OCI-LY7 (cell line): ENCODE data around the gene GMPR2. TPM values are rescaled to one million over a fixed set of nuclear protein-coding genes. Genes with fewer than 3 reads are reported as not detected.
A peak's percentile ranks its signal among the peaks of the same experiment; 100 is the strongest.
"Not testable (repeated sequence)": the region's sequence is repeated elsewhere in the genome, so short reads cannot be mapped to it uniquely, and the experiment has no call there.

Experiments used
- BruUV-seq: library from RNA; stranded (reverse); fragments of 400-500 nt; replicated peaks from 2 replicates; lab custom pipeline; 2021; lab: Mats Ljungman, UMichigan
- CTCF ChIA-PET: fragments of 300-600 bp; sonication (Branson Sonifier 250); formaldehyde crosslinking; loops from one replicate; lab custom pipeline; 2022; ENCODE audit warnings: antibody characterized with exemption; ENCODE audit not compliant: unreplicated experiment; lab: Charles Lee
- POLR2A ChIA-PET: fragments of 300-600 bp; sonication (Branson Sonifier 250); formaldehyde crosslinking; loops from one replicate; lab custom pipeline; 2022; ENCODE audit warnings: antibody characterized with exemption; lab: Charles Lee
- DNase-seq: peaks from one replicate; pipeline ENCODE4 v3.0.0-alpha.2; 2015; ENCODE audit warnings: low spot score
- H2AFZ ChIP-seq: fragments of 200-600 bp; sonication (generic), shearing (Covaris generic); 2 replicates; pipeline ENCODE4 v1.6.1; 2014; ENCODE audit warnings: mild to moderate bottlenecking, antibody characterized with exemption, low read length, moderate library complexity
- H3K27ac ChIP-seq: fragments of 200-600 bp; sonication (generic); 2 replicates; pipeline ENCODE4 v1.5.1; 2014; ENCODE audit warnings: mixed run types, low read depth, mild to moderate bottlenecking, moderate library complexity, low read length, inconsistent platforms; ENCODE audit not compliant: poor library complexity, severe bottlenecking
- H3K36me3 ChIP-seq: fragments of 200-600 bp; sonication (generic); 2 replicates; pipeline ENCODE4 v1.6.1; 2014; ENCODE audit warnings: mild to moderate bottlenecking, antibody characterized with exemption, low read length, moderate library complexity, mixed read lengths; ENCODE audit not compliant: insufficient read depth
- H3K4me1 ChIP-seq: fragments of 200-600 bp; sonication (generic); 2 replicates; pipeline ENCODE4 v1.5.1; 2014; ENCODE audit warnings: mild to moderate bottlenecking, low read length; ENCODE audit not compliant: insufficient read depth, poor library complexity, severe bottlenecking
- H3K4me2 ChIP-seq: fragments of 200-600 bp; sonication (generic); 2 replicates; pipeline ENCODE4 v1.6.1; 2014; ENCODE audit warnings: mild to moderate bottlenecking, low read length
- H3K4me3 ChIP-seq: fragments of 200-600 bp; sonication (generic); 2 replicates; pipeline ENCODE4 v1.5.1; 2014; ENCODE audit warnings: mild to moderate bottlenecking, low read depth, low read length; ENCODE audit not compliant: poor library complexity, severe bottlenecking
- H3K79me2 ChIP-seq: fragments of 200-600 bp; sonication (generic); 2 replicates; pipeline ENCODE4 v1.6.1; 2016; ENCODE audit warnings: low read depth, mild to moderate bottlenecking, low read length, moderate library complexity, mixed read lengths; ENCODE audit not compliant: insufficient read depth
- H3K9me2 ChIP-seq: fragments of 200-600 bp; sonication (generic); 2 replicates; pipeline ENCODE4 v1.6.1; 2016; ENCODE audit warnings: mild to moderate bottlenecking, low read length, mixed read lengths; ENCODE audit not compliant: insufficient read depth
- H3K9me3 ChIP-seq: fragments of 200-600 bp; sonication (generic); 2 replicates; pipeline ENCODE4 v1.6.1; 2014; ENCODE audit warnings: mild to moderate bottlenecking, mixed run types, low read length, mixed read lengths
- H4K20me1 ChIP-seq: fragments of 200-600 bp; sonication (generic); 2 replicates; pipeline ENCODE4 v1.6.1; 2014; ENCODE audit warnings: mild to moderate bottlenecking, antibody characterized with exemption, low read length, moderate library complexity, mixed read lengths; ENCODE audit not compliant: insufficient read depth
- CTCF ChIP-seq: fragments of 200-600 bp; sonication (generic); conservative IDR thresholded peaks from 2 replicates; pipeline ENCODE4 v1.5.1; 2014; ENCODE audit warnings: mild to moderate bottlenecking, antibody characterized with exemption, low read length, moderate library complexity, mixed read lengths
- EZH2phosphoT487 ChIP-seq: fragments of 200-600 bp; sonication (generic); IDR thresholded peaks from 2 replicates; pipeline ENCODE4 v1.6.1; 2018; ENCODE audit warnings: low read depth, borderline replicate concordance, mild to moderate bottlenecking, mixed run types, antibody characterized with exemption, low read length, moderate library complexity, mixed read lengths
- intact Hi-C: fragments of 100-400 bp; cut with micrococcal nuclease; formaldehyde crosslinking; loops from one replicate; pipeline ENCODE4 v1.10.0; 2022; ENCODE audit not compliant: unreplicated experiment
- total RNA-seq, 2 experiments: library from RNA; depleted of rRNA in 1 of 2; stranded (reverse); fragments of >200 nt in 1 of 2; shearing (Covaris generic) in 1 of 2; gene quantifications; 2 replicates each; pipeline ENCODE4 v1.2.3, GENCODE V29; 2014 to 2022

Gene GMPR2
- total RNA-seq, 2 experiments from 2014 or later = 51.4 to 62.3 TPM

DNA sequence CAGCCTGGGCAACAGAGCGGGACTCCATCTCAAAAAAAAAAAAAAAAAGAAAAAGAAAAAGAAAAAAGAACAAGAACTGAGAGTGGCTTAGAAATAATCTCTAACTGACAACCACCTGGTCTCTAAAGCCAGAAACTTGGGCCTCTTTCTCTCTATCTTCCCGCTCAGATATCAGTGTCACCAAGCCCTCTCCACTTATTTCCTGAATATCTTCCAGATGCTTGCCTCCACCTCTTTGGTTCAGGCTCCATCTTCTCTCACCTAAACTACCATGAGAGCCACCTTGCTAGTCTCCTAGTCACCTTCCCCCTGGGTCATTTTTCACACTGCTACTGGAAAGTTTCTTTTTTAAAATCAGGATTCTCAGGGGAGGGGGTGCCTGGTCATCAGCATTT lies 35.7 kb upstream of the GMPR2 start:
- ChIA-PET CTCF (interaction anchor here (0.5 kb wide), 1 partner anchor 61 kb away, joined by 4 read pairs; the partner anchor contains the start of gene PSME1), POLR2A (interaction anchor here (0.7 to 2.1 kb wide), 4 partner anchors 13 to 56 kb away, joined by 3 to 18 read pairs (median 4); partner anchors contain the start of genes CHMP4A and EMC9)
- Histone ChIP-seq H3K27ac (peak overlapping the region; percentile 86), H3K4me2 (peak overlapping the region; percentile 91), H3K9me3 (0 out of 2 replicates have a peak, but pooled peaks cover 7% of the 10 kb centered on the region), H2AFZ (peak overlapping the region; percentile 35; the same call in 1 of the 2 replicates), H3K9me2 (no peaks in the 10 kb centered on the region), H3K4me1 (peaks cover 26% of the 10 kb centered on the region), H3K4me3 (peak overlapping the region; percentile 75), H4K20me1 (no peaks in the 10 kb centered on the region), H3K36me3 (peaks cover 47% of the 10 kb centered on the region), H3K79me2 (peaks cover 17% of the 10 kb centered on the region; the same call in 1 of the 2 replicates)
- DNase-seq = peak; percentile 46
- no peak for TF ChIP-seq EZH2phosphoT487
- TF ChIP-seq CTCF = no peak
- intact Hi-C loops = loop anchor here (5.0 kb wide), 1 partner anchor 170 kb away; the partner anchor contains the start of gene NFATC4
- BruUV-seq = no TSS peak

- intact Hi-C loops = loop anchor here (5.0 kb wide), 1 partner anchor 168 kb away; the partner anchor contains the start of gene NFATC4
- no peak overlapping the region for H3K4me2 ChIP-seq
- TF ChIP-seq EZH2phosphoT487 (no peak), CTCF (no peak)
- CTCF ChIA-PET = no interaction called here
- no peaks in the 10 kb centered on the region for H4K20me1 ChIP-seq
- H3K36me3 ChIP-seq = peaks cover 51% of the 10 kb centered on the region
- BruUV-seq = no TSS peak
- no peak overlapping the region for H2AFZ ChIP-seq
- no peak for DNase-seq
- no peak overlapping the region for H3K27ac ChIP-seq
- H3K4me1 ChIP-seq = peaks cover 25% of the 10 kb centered on the region
- H3K4me3 ChIP-seq = no peak overlapping the region
- peaks cover 17% of the 10 kb centered on the region; the same call in 1 of the 2 replicates for H3K79me2 ChIP-seq
- H3K9me3 ChIP-seq = peaks cover 11% of the 10 kb centered on the region; the same call in 1 of the 2 replicates
- POLR2A ChIA-PET = interaction anchor here (0.7 kb wide), 2 partner anchors 102 to 136 kb away, joined by 3 to 6 read pairs; no protein-coding TSS in a partner anchor
- no peaks in the 10 kb centered on the region for H3K9me2 ChIP-seq
These were observed 33.8 kb upstream of the GMPR2 start for GRCh38 chr14:24198814-24199524.

GRCh38 chr14:24202538-24202937 lies 30.2 kb upstream of the GMPR2 start:
- DNase-seq, H4K20me1 ChIP-seq, H3K27ac ChIP-seq, CTCF ChIA-PET, H3K4me2 ChIP-seq, H3K79me2 ChIP-seq, H2AFZ ChIP-seq, intact Hi-C loops, POLR2A ChIA-PET, H3K4me1 ChIP-seq, H3K4me3 ChIP-seq, H3K9me2 ChIP-seq, BruUV-seq: not testable (repeated sequence)
- Histone ChIP-seq H3K36me3 (peaks cover 84% of the 10 kb centered on the region), H3K9me3 (peaks cover 11% of the 10 kb centered on the region; the same call in 1 of the 2 replicates)

- CTCF ChIA-PET, POLR2A ChIA-PET, BruUV-seq, H4K20me1 ChIP-seq, H3K4me2 ChIP-seq, H3K4me3 ChIP-seq, H2AFZ ChIP-seq, DNase-seq, H3K9me2 ChIP-seq, H3K79me2 ChIP-seq, H3K27ac ChIP-seq, intact Hi-C loops, H3K4me1 ChIP-seq: not testable (repeated sequence)
- Histone ChIP-seq H3K36me3 (peaks cover 92% of the 10 kb centered on the region), H3K9me3 (peaks cover 11% of the 10 kb centered on the region; the same call in 1 of the 2 replicates)
These were observed 29.4 kb upstream of the GMPR2 start for GRCh38 chr14:24203249-24203886.
